HG03342 (cell line): ENCODE data around the gene CHMP1B.
"Not testable (repeated sequence)": the region's sequence is repeated elsewhere in the genome, so short reads cannot be mapped to it uniquely, and the experiment has no call there.

Source experiments
- ATAC-seq: cut with Tn5 transposase; IDR thresholded peaks from one replicate; pipeline ENCODE4 v1.9.1; 2021; ENCODE audit warnings: mild to moderate bottlenecking, moderate library complexity; ENCODE audit not compliant: unreplicated experiment

The CHMP1B gene

GRCh38 chr18:11839556-11839955, 11.7 kb upstream of the CHMP1B start:
- ATAC-seq: no peak

DNA sequence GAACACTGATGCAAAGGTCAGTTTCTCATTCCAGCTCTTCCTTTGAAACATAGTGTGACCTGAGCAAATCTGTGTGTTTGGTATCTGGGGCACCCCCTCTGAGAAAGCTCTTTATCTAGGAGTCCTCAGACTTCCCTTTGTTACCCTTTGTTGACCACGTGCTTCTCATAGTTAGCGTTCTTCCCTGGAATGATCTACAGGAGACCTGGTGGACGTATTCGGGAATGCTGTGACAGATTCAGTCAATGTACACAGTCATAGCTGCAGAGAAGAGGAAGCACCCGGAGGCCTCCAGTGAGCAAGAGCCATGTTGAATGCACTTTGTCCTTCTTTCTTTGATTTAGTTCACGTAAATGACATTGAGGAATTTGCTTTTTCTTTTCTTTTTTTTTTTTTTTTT, 10.7 kb upstream of the CHMP1B start:
- no peak for ATAC-seq

GRCh38 chr18:11842562-11842961, 8.7 kb upstream of the CHMP1B start:
- no peak for ATAC-seq

- no peak for ATAC-seq
Measured at GRCh38 chr18:11844436-11844835, 6.8 kb upstream of the CHMP1B start.

GRCh38 chr18:11845654-11846053, 5.6 kb upstream of the CHMP1B start:
- ATAC-seq: no peak

GRCh38 chr18:11847811-11848210, 3.4 kb upstream of the CHMP1B start:
- ATAC-seq: no peak

- no peak for ATAC-seq
Measured at GRCh38 chr18:11849279-11849678, 1.9 kb upstream of the CHMP1B start.

GRCh38 chr18:11849841-11850634, 1.2 kb upstream of the CHMP1B start:
- no peak for ATAC-seq

DNA sequence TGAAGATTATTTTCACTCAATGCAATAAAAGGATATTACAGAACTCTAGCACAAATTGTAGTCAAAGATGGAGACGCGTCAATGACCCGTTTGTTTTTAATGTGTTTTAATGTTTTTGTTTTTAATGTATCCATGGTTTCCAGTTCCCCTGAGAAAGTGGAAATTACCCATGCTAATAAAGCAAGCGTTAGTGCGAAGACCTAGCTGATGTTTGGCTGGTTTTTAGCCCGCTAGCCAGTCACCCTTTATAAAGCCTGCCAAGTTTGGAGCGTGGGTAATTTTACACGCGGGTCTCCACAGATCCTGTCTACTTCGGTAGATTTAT, 430 bp upstream of the CHMP1B start:
- peak; percentile 36 for ATAC-seq

DNA sequence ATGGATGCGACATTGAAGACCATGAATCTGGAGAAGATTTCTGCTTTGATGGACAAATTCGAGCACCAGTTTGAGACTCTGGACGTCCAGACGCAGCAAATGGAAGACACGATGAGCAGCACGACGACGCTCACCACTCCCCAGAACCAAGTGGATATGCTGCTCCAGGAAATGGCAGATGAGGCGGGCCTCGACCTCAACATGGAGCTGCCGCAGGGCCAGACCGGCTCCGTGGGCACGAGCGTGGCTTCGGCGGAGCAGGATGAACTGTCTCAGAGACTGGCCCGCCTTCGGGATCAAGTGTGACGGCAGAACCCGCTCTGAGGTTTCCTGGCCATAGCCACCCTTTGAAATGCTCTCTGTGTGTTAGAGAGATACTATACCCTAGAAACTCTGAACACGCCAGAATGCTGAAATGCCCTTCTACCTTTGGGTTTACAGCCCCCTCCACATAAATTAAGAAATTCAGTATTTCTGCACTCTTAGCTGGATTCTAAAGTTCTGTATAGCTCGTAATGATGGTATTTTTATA, 659 bp downstream of the CHMP1B start:
- ATAC-seq: no peak

DNA sequence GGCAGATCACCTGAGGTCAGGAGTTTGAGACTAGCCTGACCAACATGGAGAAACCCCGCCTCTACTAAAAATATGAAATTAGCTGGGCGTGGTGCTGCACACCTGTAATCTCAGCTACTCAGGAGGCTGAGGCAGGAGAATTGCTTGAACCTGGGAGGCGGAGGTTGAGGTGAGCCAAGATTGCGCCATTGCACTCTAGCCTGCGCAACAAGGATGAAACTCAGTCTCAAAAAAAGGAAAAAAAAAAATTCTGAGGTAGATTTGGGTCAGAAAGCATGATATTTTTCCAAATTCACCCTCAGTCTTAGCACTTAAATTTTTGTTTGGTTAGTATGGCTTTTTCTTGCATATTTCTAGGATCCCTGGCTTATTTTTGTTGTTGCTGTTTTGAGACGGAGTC, 3.3 kb downstream of the CHMP1B start:
- not testable (repeated sequence) for ATAC-seq

DNA sequence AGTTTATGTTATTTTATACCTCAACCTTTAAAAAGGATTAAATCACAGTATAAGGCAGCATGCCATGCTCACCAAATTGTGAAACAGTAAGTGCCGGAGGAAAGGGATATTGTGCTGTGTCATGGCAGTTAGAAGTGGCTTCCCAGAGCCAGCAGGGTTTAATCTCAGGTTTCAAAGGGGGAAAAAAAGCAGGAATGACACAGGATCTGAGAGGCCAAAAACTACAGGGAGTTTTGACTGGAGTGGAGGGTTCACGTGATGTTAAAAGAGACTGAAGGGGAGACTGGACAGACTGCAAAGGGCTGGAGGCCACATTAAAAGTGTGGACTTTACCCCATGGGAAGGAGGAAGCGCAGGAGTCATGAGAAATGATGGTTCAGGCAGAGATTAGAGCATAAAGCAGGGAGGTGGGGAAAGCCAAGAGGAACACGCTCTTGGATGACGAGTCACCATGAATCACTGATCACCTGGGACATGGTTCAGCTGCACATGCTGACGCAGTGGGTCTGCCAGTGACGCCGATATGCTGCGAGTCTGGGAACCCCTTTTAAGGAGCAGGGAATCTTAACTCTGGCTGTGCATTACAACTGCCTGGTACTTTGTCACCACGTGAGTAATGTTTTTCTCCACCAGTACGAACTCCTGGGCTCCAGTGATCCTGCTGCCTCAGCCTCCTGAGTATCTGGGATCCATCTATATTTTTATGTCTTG, 6.1 kb downstream of the CHMP1B start:
- ATAC-seq: no peak

GRCh38 chr18:11859282-11859830, 8.1 kb downstream of the CHMP1B start:
- no peak for ATAC-seq

- ATAC-seq: no peak
Measured at GRCh38 chr18:11859903-11860407, 8.7 kb downstream of the CHMP1B start.

GRCh38 chr18:11860594-11861450, 9.6 kb downstream of the CHMP1B start:
- ATAC-seq: no peak

GRCh38 chr18:11861583-11862288, 10.5 kb downstream of the CHMP1B start:
- no peak for ATAC-seq

DNA sequence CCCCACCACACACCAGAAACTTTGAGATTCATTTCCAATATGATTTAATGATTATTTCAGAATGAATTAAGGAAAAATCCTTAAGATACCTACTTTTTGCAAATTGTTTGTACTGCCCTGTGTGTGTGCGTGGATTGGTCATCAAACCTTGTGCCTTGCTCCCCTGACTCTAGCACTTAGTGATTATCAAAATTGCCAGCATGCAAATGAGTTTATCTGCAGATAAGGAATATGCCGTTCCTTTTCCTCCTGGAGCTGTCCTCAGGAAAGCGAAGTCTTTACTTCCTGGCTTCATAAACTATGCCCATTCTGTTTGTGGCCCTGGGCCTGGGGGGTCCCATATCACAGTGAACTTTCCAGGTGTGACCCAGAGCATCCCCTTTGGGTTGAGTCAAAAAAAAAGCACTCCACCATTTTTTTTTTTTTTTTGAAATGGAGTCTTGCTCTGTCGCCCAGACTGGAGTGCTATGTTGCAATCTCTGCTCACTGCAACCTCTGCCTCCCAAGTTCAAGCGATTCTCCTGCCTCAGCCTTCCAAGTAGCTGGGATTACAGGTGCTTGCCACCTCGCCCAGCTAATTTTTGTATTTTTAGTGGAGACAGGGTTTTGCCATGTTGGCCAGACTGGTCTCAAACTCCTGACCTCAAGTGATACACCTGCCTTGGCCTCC, 11.4 kb downstream of the CHMP1B start:
- ATAC-seq: no peak

DNA sequence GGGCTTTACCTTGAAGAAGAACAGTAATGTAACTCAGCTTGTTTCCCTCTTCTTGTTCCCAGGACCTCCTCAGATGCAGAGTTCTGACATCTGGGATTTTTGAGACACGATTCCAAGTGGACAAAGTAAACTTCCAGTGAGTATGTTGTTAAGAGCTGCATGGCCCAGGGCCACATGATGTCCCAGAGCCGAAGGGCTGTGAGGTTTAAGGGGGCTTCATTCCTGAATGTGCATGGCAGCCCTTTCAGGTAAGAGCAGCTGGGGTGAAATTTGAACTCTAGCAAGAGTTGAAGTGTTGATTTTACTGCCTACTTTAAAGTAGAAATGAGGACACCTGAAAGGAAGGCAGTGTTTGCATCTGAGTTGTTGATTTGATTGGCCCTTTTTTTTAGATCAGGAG, 13.3 kb downstream of the CHMP1B start:
- ATAC-seq: no peak

DNA sequence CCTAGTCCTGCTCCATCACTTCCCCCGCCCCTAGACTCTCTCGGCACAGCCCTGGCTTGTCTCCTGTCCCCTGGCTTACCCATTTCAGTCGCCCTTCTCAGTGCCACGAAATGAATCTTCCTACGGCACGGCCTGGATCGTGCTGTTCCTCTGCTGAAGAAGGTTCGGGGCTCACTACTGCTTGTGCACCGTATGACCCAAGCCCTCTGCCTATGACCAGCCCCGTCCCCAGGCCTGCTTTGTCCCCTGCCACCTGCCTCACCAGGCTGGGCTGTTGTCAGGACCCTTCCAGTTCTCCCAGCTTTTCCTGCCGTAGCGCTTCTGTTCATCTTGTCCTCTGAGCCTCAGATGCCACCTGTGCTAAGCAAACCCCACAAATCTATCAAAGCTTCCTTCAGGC, 13.9 kb downstream of the CHMP1B start:
- ATAC-seq: no peak

- ATAC-seq: no peak
Measured at GRCh38 chr18:11866329-11866728, 15.1 kb downstream of the CHMP1B start.
